ENCODE data around the gene NFYC.
"Not testable (repeated sequence)": the region's sequence is repeated elsewhere in the genome, so short reads cannot be mapped to it uniquely, and the experiment has no call there.

The NFYC gene

GRCh38 chr1:40723196-40723955, 31.9 kb downstream of the NFYC start:
- FAIRE-seq (no peak), DNase-seq (ENCODE audit: insufficient read length, low spot score) (no peak)
- no peak for TF ChIP-seq POLR2A (IDR thresholded peaks at IDR 0.05; ENCODE audit: low read depth, low read length)

- not testable (repeated sequence) for FAIRE-seq; DNase-seq (ENCODE audit: insufficient read length, low spot score)
These were observed 36.2 kb downstream of the NFYC start for GRCh38 chr1:40727662-40728061.

- not testable (repeated sequence) for FAIRE-seq; DNase-seq (ENCODE audit: insufficient read length, low spot score)
These were observed 37.9 kb downstream of the NFYC start for GRCh38 chr1:40729316-40729862.

GRCh38 chr1:40732756-40733301, 41.3 kb downstream of the NFYC start:
- no peak for TF ChIP-seq POLR2A (IDR thresholded peaks at IDR 0.05; ENCODE audit: low read depth, low read length)
- no peak for FAIRE-seq
- DNase-seq (ENCODE audit: insufficient read length, low spot score): no peak

GRCh38 chr1:40734882-40735628, 43.6 kb downstream of the NFYC start:
- FAIRE-seq (no peak), DNase-seq (ENCODE audit: insufficient read length, low spot score) (no peak)
- TF ChIP-seq POLR2A (IDR thresholded peaks at IDR 0.05; ENCODE audit: low read depth, low read length): no peak

- FAIRE-seq (peak; percentile 65), DNase-seq (ENCODE audit: insufficient read length, low spot score) (peak; percentile 26)
- no peak for TF ChIP-seq POLR2A (IDR thresholded peaks at IDR 0.05; ENCODE audit: low read depth, low read length)
These were observed 44.6 kb downstream of the NFYC start for GRCh38 chr1:40736085-40736531.

GRCh38 chr1:40738831-40739230, 47.3 kb downstream of the NFYC start:
- DNase-seq (ENCODE audit: insufficient read length, low spot score) (no peak), FAIRE-seq (no peak)
- no peak for TF ChIP-seq POLR2A (IDR thresholded peaks at IDR 0.05; ENCODE audit: low read depth, low read length)

GRCh38 chr1:40739455-40740008, 48.0 kb downstream of the NFYC start:
- no peak for DNase-seq (ENCODE audit: insufficient read length, low spot score)
- no peak for FAIRE-seq
- no peak for TF ChIP-seq POLR2A (IDR thresholded peaks at IDR 0.05; ENCODE audit: low read depth, low read length)

- TF ChIP-seq POLR2A (IDR thresholded peaks at IDR 0.05; ENCODE audit: low read depth, low read length): no peak
- DNase-seq (ENCODE audit: insufficient read length, low spot score): no peak
- no peak for FAIRE-seq
These were observed 48.8 kb downstream of the NFYC start for GRCh38 chr1:40740039-40740996.

- DNase-seq (ENCODE audit: insufficient read length, low spot score) (no peak), FAIRE-seq (no peak)
These were observed 49.7 kb downstream of the NFYC start for GRCh38 chr1:40740997-40741736.

GRCh38 chr1:40742363-40743061, 51.0 kb downstream of the NFYC start:
- no peak for DNase-seq (ENCODE audit: insufficient read length, low spot score)
- no peak for TF ChIP-seq POLR2A (IDR thresholded peaks at IDR 0.05; ENCODE audit: low read depth, low read length)
- FAIRE-seq: no peak

More at GRCh38 chr1:40740997-40741736, 49.7 kb downstream of the NFYC start:
- TF ChIP-seq POLR2A (IDR thresholded peaks at IDR 0.05; ENCODE audit: low read depth, low read length): no peak

- TF ChIP-seq POLR2A (IDR thresholded peaks at IDR 0.05; ENCODE audit: low read depth, low read length): no peak
- no peak for FAIRE-seq
These were observed 51.9 kb downstream of the NFYC start for GRCh38 chr1:40743452-40743851.

More at GRCh38 chr1:40743452-40743851, 51.9 kb downstream of the NFYC start:
- DNase-seq (ENCODE audit: insufficient read length, low spot score): no peak
